HEK293 (cell line): ENCODE measurements around the gene SPC24.

ENCODE experiments used
- ZBTB1 ChIP-seq: fragments of 450-650 bp; formaldehyde crosslinking; IDR thresholded peaks from 2 replicates; pipeline ENCODE4 v1.5.1; 2016; ENCODE audit warnings: missing biosample characterization, missing genetic modification characterization
- ZBTB10 ChIP-seq: fragments of 450-650 bp; formaldehyde crosslinking; IDR thresholded peaks from 2 replicates; pipeline ENCODE4 v1.5.1; 2016; ENCODE audit warnings: missing biosample characterization, missing genetic modification characterization
- ZNF121 ChIP-seq: fragments of 450-650 bp; formaldehyde crosslinking; IDR thresholded peaks from 2 replicates; pipeline ENCODE4 v1.5.1; 2016; ENCODE audit warnings: missing biosample characterization, missing genetic modification characterization
- ZNF23 ChIP-seq: fragments of 450-650 bp; formaldehyde crosslinking; IDR thresholded peaks from 2 replicates; pipeline ENCODE4 v1.5.1; 2016; ENCODE audit warnings: missing biosample characterization, missing genetic modification characterization, borderline replicate concordance
- ZNF280C ChIP-seq: fragments of 450-650 bp; formaldehyde crosslinking; IDR thresholded peaks from 2 replicates; pipeline ENCODE4 v1.5.1; 2016; ENCODE audit warnings: missing biosample characterization, missing genetic modification characterization
- ZNF335 ChIP-seq: fragments of 450-650 bp; formaldehyde crosslinking; conservative IDR thresholded peaks from 2 replicates; pipeline ENCODE4 v1.5.1; 2016; ENCODE audit warnings: missing biosample characterization, missing genetic modification characterization
- ZNF398 ChIP-seq: fragments of 450-650 bp; formaldehyde crosslinking; IDR thresholded peaks from 2 replicates; pipeline ENCODE4 v1.5.1; 2017; ENCODE audit warnings: missing biosample characterization, missing genetic modification characterization
- ZNF404 ChIP-seq: fragments of 450-650 bp; formaldehyde crosslinking; IDR thresholded peaks from 2 replicates; pipeline ENCODE4 v1.5.1; 2017; ENCODE audit warnings: missing biosample characterization, missing genetic modification characterization
- ZNF416 ChIP-seq: fragments of 450-650 bp; formaldehyde crosslinking; IDR thresholded peaks from 2 replicates; pipeline ENCODE4 v1.5.1; 2016; ENCODE audit warnings: missing biosample characterization, missing genetic modification characterization
- ZNF423 ChIP-seq: fragments of 450-650 bp; formaldehyde crosslinking; IDR thresholded peaks from 2 replicates; pipeline ENCODE4 v1.5.1; 2016; ENCODE audit warnings: missing biosample characterization, missing genetic modification characterization
- ZNF433 ChIP-seq: fragments of 450-650 bp; formaldehyde crosslinking; IDR thresholded peaks from 2 replicates; pipeline ENCODE4 v1.5.1; 2016; ENCODE audit warnings: missing biosample characterization, missing genetic modification characterization, low read depth
- ZNF48 ChIP-seq: fragments of 450-650 bp; formaldehyde crosslinking; IDR thresholded peaks from 2 replicates; pipeline ENCODE4 v1.5.1; 2016; ENCODE audit warnings: missing biosample characterization, missing genetic modification characterization
- ZNF514 ChIP-seq: fragments of 450-650 bp; formaldehyde crosslinking; IDR thresholded peaks from 2 replicates; pipeline ENCODE4 v1.5.1; 2016; ENCODE audit warnings: missing biosample characterization, missing genetic modification characterization
- ZNF558 ChIP-seq: fragments of 450-650 bp; formaldehyde crosslinking; IDR thresholded peaks from 2 replicates; pipeline ENCODE4 v1.5.1; 2016; ENCODE audit warnings: missing biosample characterization, missing genetic modification characterization
- ZNF623 ChIP-seq: fragments of 450-650 bp; formaldehyde crosslinking; IDR thresholded peaks from 2 replicates; pipeline ENCODE4 v1.5.1; 2016; ENCODE audit warnings: missing biosample characterization, missing genetic modification characterization
- ZNF664 ChIP-seq: fragments of 450-650 bp; formaldehyde crosslinking; IDR thresholded peaks from 2 replicates; pipeline ENCODE4 v1.5.1; 2016; ENCODE audit warnings: missing biosample characterization, missing genetic modification characterization
- ZNF791 ChIP-seq: fragments of 450-650 bp; formaldehyde crosslinking; IDR thresholded peaks from 2 replicates; pipeline ENCODE4 v1.5.1; 2016; ENCODE audit warnings: missing biosample characterization, missing genetic modification characterization
- TF ChIP-seq, protein P1 (sequence below): fragments of 450-650 bp; formaldehyde crosslinking; IDR thresholded peaks from 2 replicates; pipeline ENCODE4 v1.5.1; 2016; ENCODE audit warnings: missing biosample characterization, missing genetic modification characterization, low read depth
- TF ChIP-seq, protein P2 (sequence below): fragments of 450-650 bp; formaldehyde crosslinking; conservative IDR thresholded peaks from 2 replicates; pipeline ENCODE4 v1.5.1; 2016; ENCODE audit warnings: low read depth, missing biosample characterization, missing genetic modification characterization
- TF ChIP-seq, protein P3 (sequence below): fragments of 450-650 bp; formaldehyde crosslinking; IDR thresholded peaks from 2 replicates; pipeline ENCODE4 v1.5.1; 2016; ENCODE audit warnings: missing biosample characterization, missing genetic modification characterization
- TF ChIP-seq, protein P4 (sequence below): fragments of 450-650 bp; formaldehyde crosslinking; IDR thresholded peaks from 2 replicates; pipeline ENCODE4 v1.5.1; 2017; ENCODE audit warnings: missing biosample characterization, missing genetic modification characterization

Gene SPC24

DNA sequence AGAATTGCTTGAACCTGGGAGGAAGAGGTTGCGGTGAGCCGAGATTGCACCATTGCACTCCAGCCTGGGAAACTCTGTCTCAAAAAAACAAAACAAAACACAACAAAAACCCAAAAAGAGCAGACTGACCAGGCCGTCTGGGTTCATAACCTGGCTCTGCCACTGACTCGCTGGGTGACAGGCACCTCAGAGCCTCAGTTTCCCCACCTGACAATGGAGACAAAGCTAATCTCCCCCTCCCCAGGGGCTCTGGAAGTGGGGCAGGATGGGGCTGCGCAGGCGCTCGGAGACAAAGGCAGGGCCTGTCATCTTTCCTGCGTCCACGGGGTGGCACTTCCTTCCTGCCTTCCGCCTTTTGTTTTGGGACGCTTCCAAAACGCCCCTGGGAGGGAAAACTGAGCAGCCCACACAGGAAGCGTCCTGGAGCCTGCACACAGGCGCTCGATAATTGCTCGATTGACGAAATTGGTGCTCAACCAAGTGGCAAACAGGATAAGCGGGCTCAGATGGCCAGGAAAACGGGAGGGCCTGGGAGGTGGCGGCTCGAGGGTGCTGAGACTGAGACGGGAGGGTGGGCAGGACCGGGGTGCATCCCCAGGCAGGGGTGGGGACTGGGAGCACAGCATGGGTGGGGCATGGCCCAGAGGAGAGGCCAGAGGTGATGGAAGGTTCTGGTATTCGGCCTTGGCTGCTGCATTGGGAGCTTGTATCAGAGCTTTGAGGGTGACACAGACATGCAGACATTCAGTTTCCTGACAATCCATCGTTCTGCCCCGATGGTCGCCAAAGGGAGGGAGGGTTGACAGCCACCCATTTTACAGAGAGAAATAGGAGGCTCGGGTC is 17.8 kb downstream of the SPC24 start (continued):
- TF ChIP-seq, protein P1, sequence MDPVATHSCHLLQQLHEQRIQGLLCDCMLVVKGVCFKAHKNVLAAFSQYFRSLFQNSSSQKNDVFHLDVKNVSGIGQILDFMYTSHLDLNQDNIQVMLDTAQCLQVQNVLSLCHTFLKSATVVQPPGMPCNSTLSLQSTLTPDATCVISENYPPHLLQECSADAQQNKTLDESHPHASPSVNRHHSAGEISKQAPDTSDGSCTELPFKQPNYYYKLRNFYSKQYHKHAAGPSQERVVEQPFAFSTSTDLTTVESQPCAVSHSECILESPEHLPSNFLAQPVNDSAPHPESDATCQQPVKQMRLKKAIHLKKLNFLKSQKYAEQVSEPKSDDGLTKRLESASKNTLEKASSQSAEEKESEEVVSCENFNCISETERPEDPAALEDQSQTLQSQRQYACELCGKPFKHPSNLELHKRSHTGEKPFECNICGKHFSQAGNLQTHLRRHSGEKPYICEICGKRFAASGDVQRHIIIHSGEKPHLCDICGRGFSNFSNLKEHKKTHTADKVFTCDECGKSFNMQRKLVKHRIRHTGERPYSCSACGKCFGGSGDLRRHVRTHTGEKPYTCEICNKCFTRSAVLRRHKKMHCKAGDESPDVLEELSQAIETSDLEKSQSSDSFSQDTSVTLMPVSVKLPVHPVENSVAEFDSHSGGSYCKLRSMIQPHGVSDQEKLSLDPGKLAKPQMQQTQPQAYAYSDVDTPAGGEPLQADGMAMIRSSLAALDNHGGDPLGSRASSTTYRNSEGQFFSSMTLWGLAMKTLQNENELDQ (tag by site-specific recombination), result no peak
- TF ChIP-seq ZNF433 (tag by site-specific recombination) (no peak), ZNF423 (tag by site-specific recombination) (peak; percentile 46; the same call in 1 of the 2 replicates), ZNF398 (tag by site-specific recombination) (peak; percentile 41), ZNF514 (tag by site-specific recombination) (no peak), ZBTB10 (tag by site-specific recombination) (no peak), ZNF121 (tag by site-specific recombination) (no peak), ZNF416 (tag by site-specific recombination) (no peak), ZNF664 (tag by site-specific recombination) (peak; percentile 51; the same call in 1 of the 2 replicates), ZBTB1 (no peak), ZNF280C (tag by site-specific recombination) (no peak), ZNF335 (tag by site-specific recombination) (peak; percentile 21; the same call in 1 of the 2 replicates), ZNF23 (tag by site-specific recombination) (no peak), ZNF558 (tag by site-specific recombination) (no peak; the same call in 1 of the 2 replicates), ZNF48 (tag by site-specific recombination) (no peak), ZNF404 (tag by site-specific recombination) (no peak), ZNF791 (tag by site-specific recombination) (no peak), ZNF623 (tag by site-specific recombination) (no peak)
- TF ChIP-seq, protein P2, sequence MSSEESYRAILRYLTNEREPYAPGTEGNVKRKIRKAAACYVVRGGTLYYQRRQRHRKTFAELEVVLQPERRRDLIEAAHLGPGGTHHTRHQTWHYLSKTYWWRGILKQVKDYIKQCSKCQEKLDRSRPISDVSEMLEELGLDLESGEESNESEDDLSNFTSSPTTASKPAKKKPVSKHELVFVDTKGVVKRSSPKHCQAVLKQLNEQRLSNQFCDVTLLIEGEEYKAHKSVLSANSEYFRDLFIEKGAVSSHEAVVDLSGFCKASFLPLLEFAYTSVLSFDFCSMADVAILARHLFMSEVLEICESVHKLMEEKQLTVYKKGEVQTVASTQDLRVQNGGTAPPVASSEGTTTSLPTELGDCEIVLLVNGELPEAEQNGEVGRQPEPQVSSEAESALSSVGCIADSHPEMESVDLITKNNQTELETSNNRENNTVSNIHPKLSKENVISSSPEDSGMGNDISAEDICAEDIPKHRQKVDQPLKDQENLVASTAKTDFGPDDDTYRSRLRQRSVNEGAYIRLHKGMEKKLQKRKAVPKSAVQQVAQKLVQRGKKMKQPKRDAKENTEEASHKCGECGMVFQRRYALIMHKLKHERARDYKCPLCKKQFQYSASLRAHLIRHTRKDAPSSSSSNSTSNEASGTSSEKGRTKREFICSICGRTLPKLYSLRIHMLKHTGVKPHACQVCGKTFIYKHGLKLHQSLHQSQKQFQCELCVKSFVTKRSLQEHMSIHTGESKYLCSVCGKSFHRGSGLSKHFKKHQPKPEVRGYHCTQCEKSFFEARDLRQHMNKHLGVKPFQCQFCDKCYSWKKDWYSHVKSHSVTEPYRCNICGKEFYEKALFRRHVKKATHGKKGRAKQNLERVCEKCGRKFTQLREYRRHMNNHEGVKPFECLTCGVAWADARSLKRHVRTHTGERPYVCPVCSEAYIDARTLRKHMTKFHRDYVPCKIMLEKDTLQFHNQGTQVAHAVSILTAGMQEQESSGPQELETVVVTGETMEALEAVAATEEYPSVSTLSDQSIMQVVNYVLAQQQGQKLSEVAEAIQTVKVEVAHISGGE (tag by site-specific recombination), result peak; percentile 79
- TF ChIP-seq, protein P3, sequence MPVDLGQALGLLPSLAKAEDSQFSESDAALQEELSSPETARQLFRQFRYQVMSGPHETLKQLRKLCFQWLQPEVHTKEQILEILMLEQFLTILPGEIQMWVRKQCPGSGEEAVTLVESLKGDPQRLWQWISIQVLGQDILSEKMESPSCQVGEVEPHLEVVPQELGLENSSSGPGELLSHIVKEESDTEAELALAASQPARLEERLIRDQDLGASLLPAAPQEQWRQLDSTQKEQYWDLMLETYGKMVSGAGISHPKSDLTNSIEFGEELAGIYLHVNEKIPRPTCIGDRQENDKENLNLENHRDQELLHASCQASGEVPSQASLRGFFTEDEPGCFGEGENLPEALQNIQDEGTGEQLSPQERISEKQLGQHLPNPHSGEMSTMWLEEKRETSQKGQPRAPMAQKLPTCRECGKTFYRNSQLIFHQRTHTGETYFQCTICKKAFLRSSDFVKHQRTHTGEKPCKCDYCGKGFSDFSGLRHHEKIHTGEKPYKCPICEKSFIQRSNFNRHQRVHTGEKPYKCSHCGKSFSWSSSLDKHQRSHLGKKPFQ (tag by site-specific recombination), result no peak
- TF ChIP-seq, protein P4, sequence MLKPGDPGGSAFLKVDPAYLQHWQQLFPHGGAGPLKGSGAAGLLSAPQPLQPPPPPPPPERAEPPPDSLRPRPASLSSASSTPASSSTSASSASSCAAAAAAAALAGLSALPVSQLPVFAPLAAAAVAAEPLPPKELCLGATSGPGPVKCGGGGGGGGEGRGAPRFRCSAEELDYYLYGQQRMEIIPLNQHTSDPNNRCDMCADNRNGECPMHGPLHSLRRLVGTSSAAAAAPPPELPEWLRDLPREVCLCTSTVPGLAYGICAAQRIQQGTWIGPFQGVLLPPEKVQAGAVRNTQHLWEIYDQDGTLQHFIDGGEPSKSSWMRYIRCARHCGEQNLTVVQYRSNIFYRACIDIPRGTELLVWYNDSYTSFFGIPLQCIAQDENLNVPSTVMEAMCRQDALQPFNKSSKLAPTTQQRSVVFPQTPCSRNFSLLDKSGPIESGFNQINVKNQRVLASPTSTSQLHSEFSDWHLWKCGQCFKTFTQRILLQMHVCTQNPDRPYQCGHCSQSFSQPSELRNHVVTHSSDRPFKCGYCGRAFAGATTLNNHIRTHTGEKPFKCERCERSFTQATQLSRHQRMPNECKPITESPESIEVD (tag by site-specific recombination), result no peak
